Lower lobe of right lung (tissue), 2 donors: ENCODE results near the gene IL23R. TPM values are rescaled to one million over a fixed set of nuclear protein-coding genes. Genes with fewer than 3 reads are reported as not detected.
"Not testable (repeated sequence)": the region's sequence is repeated elsewhere in the genome, so short reads cannot be mapped to it uniquely, and the experiment has no call there.

Experiments used
- ATAC-seq, 2 donors: fragments of 200-7000 bp; cut with Tn5 transposase; one replicate each; pipeline ENCODE4 v1.9.1; 2020 to 2022; ENCODE audit warnings: mild to moderate bottlenecking in 2 of 2, moderate library complexity in 2 of 2
- DNase-seq: peaks from one replicate; pipeline ENCODE4 v3.0.0-alpha.2; 2020
- H3K27ac ChIP-seq: fragments of 200-600 bp; one replicate; pipeline ENCODE4 v1.8.0; 2022
- H3K27me3 ChIP-seq: fragments of 200-600 bp; one replicate; pipeline ENCODE4 v1.8.0; 2022; ENCODE audit warnings: low read depth
- H3K36me3 ChIP-seq: fragments of 200-600 bp; one replicate; pipeline ENCODE4 v1.8.0; 2022; ENCODE audit warnings: mild to moderate bottlenecking
- H3K4me1 ChIP-seq: fragments of 200-600 bp; one replicate; pipeline ENCODE4 v1.8.0; 2022
- H3K4me3 ChIP-seq: fragments of 200-600 bp; one replicate; pipeline ENCODE4 v1.8.0; 2022; ENCODE audit warnings: mild to moderate bottlenecking
- H3K9me3 ChIP-seq: fragments of 200-600 bp; one replicate; pipeline ENCODE4 v1.8.0; 2022
- CTCF ChIP-seq: fragments of 200-600 bp; IDR thresholded peaks from one replicate; pipeline ENCODE4 v1.8.0; 2022; ENCODE audit warnings: antibody characterized with exemption, mild to moderate bottlenecking
- intact Hi-C: fragments of 100-400 bp; cut with DNase I; formaldehyde crosslinking; loops from one replicate; pipeline ENCODE4 v1.11.0; 2022
- total RNA-seq: library from RNA; stranded (reverse); fragmentation: NEBNext Ultra II Directional; extraction: Animal tissue kit (Norgen Biotek cat#: 25700); gene quantifications from one replicate; pipeline ENCODE4 v1.2.1, GENCODE V29; 2021
- donor health status: DM: no; HTN: yes; CAD: no; lungs with severe emphysema.

IL23R gene
- total RNA-seq, 1 donor from 2014 or later: 0.18 TPM

GRCh38 chr1:67143966-67144365 is 22.3 kb upstream of the IL23R start:
- H3K36me3 ChIP-seq: no peaks in the 10 kb centered on the region
- no peaks in the 10 kb centered on the region for H3K9me3 ChIP-seq
- H3K27me3 ChIP-seq: no peaks in the 10 kb centered on the region
- intact Hi-C loops: loop anchor here (10.0 kb wide), 1 partner anchor 149 kb away; no protein-coding TSS in a partner anchor
- DNase-seq (no peak), ATAC-seq (no peak)
- H3K4me1 ChIP-seq: peaks cover 5% of the 10 kb centered on the region
- no peak overlapping the region for H3K4me3 ChIP-seq
- no peak for TF ChIP-seq CTCF
- H3K27ac ChIP-seq: no peak overlapping the region

GRCh38 chr1:67144696-67145095 is 21.6 kb upstream of the IL23R start:
- Histone ChIP-seq H3K27ac (no peak overlapping the region), H3K4me1 (peaks cover 10% of the 10 kb centered on the region), H3K36me3 (no peaks in the 10 kb centered on the region), H3K4me3 (no peak overlapping the region), H3K9me3 (no peaks in the 10 kb centered on the region), H3K27me3 (no peaks in the 10 kb centered on the region)
- DNase-seq: no peak
- peak; percentile 25 for TF ChIP-seq CTCF
- intact Hi-C loops: loop anchor here (10.0 kb wide), 1 partner anchor 150 kb away; no protein-coding TSS in a partner anchor
- no peak for ATAC-seq

GRCh38 chr1:67146101-67146500 is 20.2 kb upstream of the IL23R start:
- no peak for ATAC-seq
- H3K4me3 ChIP-seq: no peak overlapping the region
- H3K27me3 ChIP-seq: no peaks in the 10 kb centered on the region
- H3K9me3 ChIP-seq: no peaks in the 10 kb centered on the region
- no peak for TF ChIP-seq CTCF
- peaks cover 10% of the 10 kb centered on the region for H3K4me1 ChIP-seq
- intact Hi-C loops: loop anchor here (10.0 kb wide), 1 partner anchor 151 kb away; no protein-coding TSS in a partner anchor
- no peaks in the 10 kb centered on the region for H3K36me3 ChIP-seq
- H3K27ac ChIP-seq: no peak overlapping the region
- DNase-seq: no peak

GRCh38 chr1:67146539-67146938 is 19.7 kb upstream of the IL23R start:
- H3K9me3 ChIP-seq: no peaks in the 10 kb centered on the region
- no peak for TF ChIP-seq CTCF
- intact Hi-C loops: loop anchor here (10.0 kb wide), 1 partner anchor 152 kb away; no protein-coding TSS in a partner anchor
- DNase-seq: no peak
- ATAC-seq: no peak
- H3K4me1 ChIP-seq: peaks cover 10% of the 10 kb centered on the region
- H3K27ac ChIP-seq: no peak overlapping the region
- H3K4me3 ChIP-seq: no peak overlapping the region
- no peaks in the 10 kb centered on the region for H3K27me3 ChIP-seq
- H3K36me3 ChIP-seq: no peaks in the 10 kb centered on the region

- not testable (repeated sequence) for H3K4me3 ChIP-seq, H3K9me3 ChIP-seq, H3K36me3 ChIP-seq, ATAC-seq, H3K4me1 ChIP-seq, H3K27ac ChIP-seq, DNase-seq, H3K27me3 ChIP-seq
- intact Hi-C loops: loop anchor here (10.0 kb wide), 1 partner anchor 153 kb away; no protein-coding TSS in a partner anchor
Observed at GRCh38 chr1:67147973-67148372, 18.3 kb upstream of the IL23R start.

DNA sequence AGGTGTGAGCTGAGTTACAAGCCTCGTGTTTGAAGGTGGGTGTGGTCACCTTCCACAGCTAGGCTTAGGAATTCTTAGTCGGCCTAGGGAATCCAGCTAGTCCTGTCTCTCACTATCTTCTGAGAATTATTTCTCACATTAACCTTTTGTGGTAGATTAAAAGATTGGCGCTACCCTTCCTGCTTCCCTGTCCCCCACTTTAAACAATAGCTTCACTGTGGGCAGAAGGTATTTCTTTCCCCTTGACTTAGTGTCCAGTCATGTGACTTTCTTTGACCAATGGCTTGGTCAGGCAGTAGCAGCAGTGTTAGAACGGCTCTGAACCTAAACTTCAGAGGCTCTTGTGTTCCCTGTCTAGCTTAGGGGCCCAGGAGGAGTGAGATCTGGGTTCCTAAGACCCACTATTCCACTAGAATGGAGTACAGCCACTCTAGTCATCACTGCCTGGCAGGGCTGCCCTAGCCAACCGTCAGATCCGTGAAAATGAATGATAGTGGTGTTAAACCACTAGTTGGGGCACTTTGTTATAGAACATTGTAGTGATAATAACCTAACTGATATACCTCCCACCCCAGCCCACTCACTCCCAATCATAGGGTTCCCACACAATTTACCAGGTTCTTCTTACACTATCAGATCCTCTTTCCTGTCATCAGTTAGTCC is 17.6 kb upstream of the IL23R start:
- intact Hi-C loops: loop anchor here (10.0 kb wide), 1 partner anchor 154 kb away; no protein-coding TSS in a partner anchor
- H3K36me3 ChIP-seq: no peaks in the 10 kb centered on the region
- H3K4me1 ChIP-seq: peaks cover 10% of the 10 kb centered on the region
- DNase-seq (no peak), ATAC-seq (peak; percentile 21 to 57)
- H3K27ac ChIP-seq: no peak overlapping the region
- TF ChIP-seq CTCF: no peak
- no peaks in the 10 kb centered on the region for H3K27me3 ChIP-seq
- H3K4me3 ChIP-seq: no peak overlapping the region
- no peaks in the 10 kb centered on the region for H3K9me3 ChIP-seq
